T-helper 1 cell treated with Interleukin-12 subunit alpha and Interleukin-12 subunit beta and Interleukin-4 antibody, amounts not matched to agents 30 μg/mL and 1 μg/mL, for 36 hours (primary cell): ENCODE data around the gene PLEKHA5.
"Not testable (repeated sequence)": the region's sequence is repeated elsewhere in the genome, so short reads cannot be mapped to it uniquely, and the experiment has no call there.

Experiments
- H3K27ac Mint-ChIP-seq: one replicate; pipeline ENCODE4 v1.8.0; 2021; ENCODE audit warnings: mild to moderate bottlenecking, mixed read lengths
- H3K27me3 Mint-ChIP-seq: one replicate; pipeline ENCODE4 v1.8.0; 2021; ENCODE audit warnings: low read depth, mixed read lengths
- H3K36me3 Mint-ChIP-seq: one replicate; pipeline ENCODE4 v1.8.0; 2021; ENCODE audit warnings: low read depth, mixed read lengths
- H3K4me1 Mint-ChIP-seq: one replicate; pipeline ENCODE4 v1.8.0; 2021; ENCODE audit warnings: low read depth, mixed read lengths
- H3K4me3 Mint-ChIP-seq: one replicate; pipeline ENCODE4 v1.8.0; 2021; ENCODE audit warnings: mild to moderate bottlenecking, moderate library complexity, mixed read lengths
- H3K9me3 Mint-ChIP-seq: one replicate; pipeline ENCODE4 v1.8.0; 2021; ENCODE audit warnings: mixed read lengths

Gene PLEKHA5, protein sequence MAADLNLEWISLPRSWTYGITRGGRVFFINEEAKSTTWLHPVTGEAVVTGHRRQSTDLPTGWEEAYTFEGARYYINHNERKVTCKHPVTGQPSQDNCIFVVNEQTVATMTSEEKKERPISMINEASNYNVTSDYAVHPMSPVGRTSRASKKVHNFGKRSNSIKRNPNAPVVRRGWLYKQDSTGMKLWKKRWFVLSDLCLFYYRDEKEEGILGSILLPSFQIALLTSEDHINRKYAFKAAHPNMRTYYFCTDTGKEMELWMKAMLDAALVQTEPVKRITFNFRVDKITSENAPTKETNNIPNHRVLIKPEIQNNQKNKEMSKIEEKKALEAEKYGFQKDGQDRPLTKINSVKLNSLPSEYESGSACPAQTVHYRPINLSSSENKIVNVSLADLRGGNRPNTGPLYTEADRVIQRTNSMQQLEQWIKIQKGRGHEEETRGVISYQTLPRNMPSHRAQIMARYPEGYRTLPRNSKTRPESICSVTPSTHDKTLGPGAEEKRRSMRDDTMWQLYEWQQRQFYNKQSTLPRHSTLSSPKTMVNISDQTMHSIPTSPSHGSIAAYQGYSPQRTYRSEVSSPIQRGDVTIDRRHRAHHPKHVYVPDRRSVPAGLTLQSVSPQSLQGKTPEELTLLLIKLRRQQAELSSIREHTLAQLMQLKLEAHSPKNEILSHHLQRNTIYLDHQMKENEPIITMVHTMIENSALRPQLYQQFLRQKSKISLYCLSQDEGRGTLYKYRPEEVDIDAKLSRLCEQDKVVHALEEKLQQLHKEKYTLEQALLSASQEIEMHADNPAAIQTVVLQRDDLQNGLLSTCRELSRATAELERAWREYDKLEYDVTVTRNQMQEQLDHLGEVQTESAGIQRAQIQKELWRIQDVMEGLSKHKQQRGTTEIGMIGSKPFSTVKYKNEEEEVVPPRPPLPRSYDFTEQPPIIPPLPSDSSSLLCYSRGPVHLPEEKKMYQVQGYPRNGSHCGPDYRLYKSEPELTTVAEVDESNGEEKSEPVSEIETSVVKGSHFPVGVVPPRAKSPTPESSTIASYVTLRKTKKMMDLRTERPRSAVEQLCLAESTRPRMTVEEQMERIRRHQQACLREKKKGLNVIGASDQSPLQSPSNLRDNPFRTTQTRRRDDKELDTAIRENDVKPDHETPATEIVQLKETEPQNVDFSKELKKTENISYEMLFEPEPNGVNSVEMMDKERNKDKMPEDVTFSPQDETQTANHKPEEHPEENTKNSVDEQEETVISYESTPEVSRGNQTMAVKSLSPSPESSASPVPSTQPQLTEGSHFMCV

DNA sequence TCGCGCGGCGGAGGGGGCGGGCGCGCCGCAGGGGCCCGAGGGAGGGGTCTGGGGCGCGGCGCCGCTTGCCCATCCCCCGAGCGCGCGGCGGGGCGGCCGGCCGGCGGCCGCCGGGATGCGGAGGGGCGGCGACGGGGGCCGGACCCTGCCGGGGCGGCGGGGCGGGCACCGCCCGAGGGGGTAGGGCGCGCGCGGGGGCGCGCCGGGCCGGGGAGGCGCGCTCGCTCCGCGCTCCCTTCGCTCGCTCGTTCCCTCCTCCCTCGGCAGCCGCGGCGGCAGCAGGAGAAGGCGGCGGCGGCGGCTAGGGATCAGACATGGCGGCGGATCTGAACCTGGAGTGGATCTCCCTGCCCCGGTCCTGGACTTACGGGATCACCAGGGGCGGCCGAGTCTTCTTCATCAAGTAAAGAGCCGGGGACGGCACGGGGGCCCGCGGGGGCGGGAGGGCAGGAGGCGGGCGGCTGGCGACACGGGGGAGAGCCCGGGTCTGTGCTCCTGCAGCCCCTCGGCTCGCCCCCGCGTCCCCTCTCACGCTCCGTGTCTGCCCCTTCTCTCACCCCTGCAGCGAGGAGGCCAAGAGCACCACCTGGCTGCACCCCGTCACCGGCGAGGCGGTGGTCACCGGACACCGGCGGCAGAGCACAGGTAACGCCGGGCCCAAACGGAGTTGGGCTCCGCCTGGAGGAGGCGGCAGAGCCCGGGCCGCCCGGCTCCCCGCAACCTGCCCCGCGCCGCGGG, at the start of gene PLEKHA5:
TSS of gene PLEKHA5 (plus strand) at position 248 of the 738 bp plus-strand sequence. CDS start at position 315, 67 bp downstream.
- Mint-ChIP-seq H3K4me3 (peak within 1 kb of the TSS; percentile 75), H3K27ac (no peak within 1 kb of the TSS), H3K27me3 (peaks cover 54% of the 10 kb centered on the region), H3K36me3 (peaks cover 3% of the 10 kb centered on the region), H3K9me3 (peaks cover 18% of the 10 kb centered on the region), H3K4me1 (peaks cover 18% of the 10 kb centered on the region)

DNA sequence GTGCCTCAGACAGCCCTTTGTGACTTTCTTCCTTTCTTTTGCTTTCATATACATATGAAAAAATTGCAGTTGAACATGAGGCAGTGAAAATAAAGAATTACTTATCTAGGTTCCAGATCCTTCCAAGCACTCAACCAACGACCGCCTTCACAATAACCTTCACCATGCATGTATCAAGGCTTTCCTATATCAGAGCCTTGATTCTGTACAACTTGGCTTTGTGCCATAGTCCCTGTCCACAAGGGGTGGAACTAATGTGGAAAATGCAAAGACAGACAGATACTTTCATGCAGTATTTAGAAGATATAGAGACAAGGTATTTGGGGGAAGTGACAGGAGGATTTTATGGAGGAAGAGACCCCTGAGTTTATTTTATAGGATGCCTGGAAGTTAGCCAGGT, 48.6 kb upstream of the PLEKHA5 start:
- H3K9me3 Mint-ChIP-seq, result no peaks in the 10 kb centered on the region
- H3K36me3 Mint-ChIP-seq, result no peaks in the 10 kb centered on the region
- H3K4me3 Mint-ChIP-seq, result no peak overlapping the region
- H3K27me3 Mint-ChIP-seq, result no peaks in the 10 kb centered on the region
- no peak overlapping the region for H3K27ac Mint-ChIP-seq
- no peaks in the 10 kb centered on the region for H3K4me1 Mint-ChIP-seq

DNA sequence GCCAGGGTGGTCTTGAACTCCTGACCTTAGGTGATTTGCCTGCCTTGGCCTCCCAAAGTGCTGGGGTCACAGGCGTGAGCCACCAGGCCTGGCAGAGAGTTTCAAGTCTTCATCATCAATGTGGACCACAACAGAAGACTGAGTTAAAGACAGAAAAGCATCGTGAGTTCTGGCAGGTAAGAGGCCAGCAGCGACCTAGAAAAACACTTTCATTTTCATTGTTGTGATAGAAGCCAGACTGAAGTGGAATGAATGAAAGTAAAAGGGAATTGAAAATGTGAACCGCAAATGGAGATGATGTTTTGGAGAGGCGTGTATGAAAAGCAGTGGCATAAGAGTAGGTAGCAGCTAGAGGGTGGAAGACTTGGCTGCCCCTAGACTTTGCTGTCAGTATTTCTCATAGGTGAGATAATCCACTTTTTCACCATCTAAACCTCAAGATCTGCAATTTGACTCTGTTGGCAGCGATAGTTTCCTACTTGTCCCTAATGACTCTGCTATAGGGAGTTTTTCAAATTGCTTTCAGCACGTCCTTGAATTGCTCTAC, 47.1 kb upstream of the PLEKHA5 start:
- no peaks in the 10 kb centered on the region for H3K9me3 Mint-ChIP-seq
- H3K27me3 Mint-ChIP-seq, result no peaks in the 10 kb centered on the region
- H3K36me3 Mint-ChIP-seq, result no peaks in the 10 kb centered on the region
- H3K4me3 Mint-ChIP-seq, result no peak overlapping the region
- H3K4me1 Mint-ChIP-seq, result no peaks in the 10 kb centered on the region
- H3K27ac Mint-ChIP-seq, result no peak overlapping the region

DNA sequence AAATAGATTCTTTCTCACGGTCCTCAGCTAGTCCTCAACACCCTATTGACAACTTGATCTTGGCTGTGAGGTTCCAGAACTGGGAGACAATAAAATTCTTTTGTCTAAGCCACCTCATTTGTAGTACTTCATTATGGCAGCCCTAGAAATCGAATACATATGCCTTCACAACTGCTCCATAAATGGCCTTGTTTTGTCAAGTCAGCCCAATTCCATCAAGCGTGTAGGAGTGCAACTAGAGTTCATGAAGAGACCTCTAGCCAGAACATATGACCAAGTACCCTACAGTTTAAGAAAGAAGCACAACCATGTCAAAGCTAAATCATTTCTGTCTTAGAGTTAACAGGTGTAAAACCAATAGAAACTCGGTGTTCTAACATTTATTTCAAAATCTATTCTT, 45.0 kb upstream of the PLEKHA5 start:
- Mint-ChIP-seq H3K4me1 (no peaks in the 10 kb centered on the region), H3K27ac (no peak overlapping the region)

DNA sequence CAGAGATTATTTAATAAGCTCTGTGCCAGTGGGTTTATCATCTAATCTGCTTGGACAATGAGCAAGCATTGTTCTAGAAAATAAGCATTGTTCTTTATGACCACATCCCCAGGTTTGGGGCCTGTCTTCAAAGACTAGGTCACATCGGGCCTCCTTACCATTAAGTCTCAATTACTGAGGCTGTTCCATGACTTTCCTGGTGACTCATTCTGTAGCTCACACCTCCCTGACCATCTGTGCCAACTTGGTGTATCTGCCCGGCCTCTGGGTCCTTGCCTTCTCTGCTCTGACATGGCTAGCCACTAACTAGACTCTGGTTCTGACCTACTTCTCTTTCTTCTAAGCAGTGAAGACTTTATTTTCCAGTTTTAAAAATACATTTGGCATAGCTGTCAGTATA, 44.4 kb upstream of the PLEKHA5 start:
- Mint-ChIP-seq H3K27ac (no peak overlapping the region), H3K4me1 (no peaks in the 10 kb centered on the region), H3K4me3 (no peak overlapping the region), H3K27me3 (no peaks in the 10 kb centered on the region), H3K36me3 (no peaks in the 10 kb centered on the region), H3K9me3 (no peaks in the 10 kb centered on the region)

More for the DNA sequence above, 45.0 kb upstream of the PLEKHA5 start:
- Mint-ChIP-seq H3K36me3 (no peaks in the 10 kb centered on the region), H3K9me3 (no peaks in the 10 kb centered on the region), H3K27me3 (no peaks in the 10 kb centered on the region), H3K4me3 (no peak overlapping the region)

DNA sequence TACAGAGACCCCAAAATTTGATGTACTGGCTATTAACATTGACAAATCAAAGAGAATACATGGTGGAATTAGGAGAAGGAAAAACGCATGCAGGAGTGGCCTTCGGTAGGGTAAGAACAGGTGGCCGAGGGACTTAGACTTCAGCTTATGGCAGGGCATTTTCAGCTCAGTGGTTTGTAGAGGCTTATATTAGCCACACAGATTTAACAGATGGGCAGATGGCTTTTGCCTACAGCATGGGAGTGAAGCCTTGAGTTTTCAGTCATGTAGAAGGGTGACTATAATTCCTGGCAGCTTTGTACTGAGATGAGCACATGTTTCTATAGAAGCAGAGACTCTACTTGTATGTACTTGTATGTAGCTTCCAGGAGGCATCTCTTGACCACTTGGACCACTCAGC, 40.9 kb upstream of the PLEKHA5 start:
- Mint-ChIP-seq H3K36me3 (no peaks in the 10 kb centered on the region), H3K27ac (no peak overlapping the region), H3K4me3 (no peak overlapping the region), H3K27me3 (no peaks in the 10 kb centered on the region), H3K9me3 (no peaks in the 10 kb centered on the region), H3K4me1 (no peaks in the 10 kb centered on the region)

DNA sequence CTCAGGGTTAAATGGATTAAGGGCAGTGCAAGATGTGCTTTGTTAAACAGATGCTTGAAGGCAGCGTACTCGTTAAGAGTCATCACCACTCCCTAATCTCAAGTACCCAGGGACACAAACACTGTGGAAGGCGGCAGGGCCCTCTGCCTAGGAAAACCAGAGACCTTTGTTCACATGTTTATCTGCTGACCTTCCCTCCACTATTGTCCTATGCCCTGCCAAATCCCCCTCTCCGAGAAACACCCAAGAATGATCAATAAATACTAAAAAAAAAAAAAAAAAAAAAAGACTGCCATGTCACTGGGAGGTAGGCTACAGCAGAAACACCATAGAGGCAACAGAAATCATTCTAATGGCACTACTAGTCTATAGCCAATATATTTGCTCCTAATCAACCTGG, 37.1 kb upstream of the PLEKHA5 start:
- not testable (repeated sequence) for H3K4me1 Mint-ChIP-seq, H3K4me3 Mint-ChIP-seq, H3K27ac Mint-ChIP-seq, H3K27me3 Mint-ChIP-seq, H3K36me3 Mint-ChIP-seq, H3K9me3 Mint-ChIP-seq

DNA sequence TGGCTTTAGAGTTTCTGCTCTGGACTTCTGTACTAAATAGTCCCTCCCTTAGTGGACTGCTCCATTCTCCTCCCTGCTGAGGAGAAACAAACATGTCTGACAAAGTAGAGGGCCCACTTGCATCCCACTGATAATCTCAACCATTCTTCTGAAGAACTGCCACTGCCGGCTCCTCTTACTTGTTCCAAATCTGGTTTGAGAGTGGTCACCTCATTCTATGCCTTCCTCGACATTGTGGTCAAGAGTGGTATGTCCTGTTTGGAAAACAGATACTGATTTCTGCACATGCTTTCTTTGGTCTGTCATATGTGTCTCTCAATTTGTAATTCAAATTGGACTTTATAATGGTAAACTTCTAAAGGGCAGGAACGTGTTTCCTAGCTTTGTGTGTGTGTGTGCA, 36.3 kb upstream of the PLEKHA5 start:
- H3K4me3 Mint-ChIP-seq, result no peak overlapping the region
- no peaks in the 10 kb centered on the region for H3K9me3 Mint-ChIP-seq
- no peaks in the 10 kb centered on the region for H3K4me1 Mint-ChIP-seq
- no peaks in the 10 kb centered on the region for H3K27me3 Mint-ChIP-seq
- H3K36me3 Mint-ChIP-seq, result no peaks in the 10 kb centered on the region
- no peak overlapping the region for H3K27ac Mint-ChIP-seq

DNA sequence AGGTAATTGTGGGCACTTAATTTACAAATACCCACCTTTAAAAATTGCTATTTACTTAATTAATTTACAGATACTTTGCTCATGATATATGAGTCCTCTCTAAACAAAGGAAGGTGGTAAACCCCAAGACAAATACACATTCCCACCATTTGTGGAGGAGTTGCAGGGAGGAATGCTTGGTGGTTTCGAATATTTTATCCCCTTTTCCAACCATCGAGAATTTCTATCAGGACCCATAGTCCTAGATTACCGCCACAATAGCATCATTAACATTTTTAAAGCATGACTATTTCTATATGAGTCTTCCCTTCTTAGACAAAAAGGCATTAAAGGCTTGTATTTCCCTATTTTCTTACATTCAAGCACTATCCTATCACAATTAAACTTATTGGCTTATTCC, 34.2 kb upstream of the PLEKHA5 start:
- H3K27ac Mint-ChIP-seq, result no peak overlapping the region
- H3K36me3 Mint-ChIP-seq, result no peaks in the 10 kb centered on the region
- no peaks in the 10 kb centered on the region for H3K4me1 Mint-ChIP-seq
- no peak overlapping the region for H3K4me3 Mint-ChIP-seq
- no peaks in the 10 kb centered on the region for H3K27me3 Mint-ChIP-seq
- no peaks in the 10 kb centered on the region for H3K9me3 Mint-ChIP-seq

DNA sequence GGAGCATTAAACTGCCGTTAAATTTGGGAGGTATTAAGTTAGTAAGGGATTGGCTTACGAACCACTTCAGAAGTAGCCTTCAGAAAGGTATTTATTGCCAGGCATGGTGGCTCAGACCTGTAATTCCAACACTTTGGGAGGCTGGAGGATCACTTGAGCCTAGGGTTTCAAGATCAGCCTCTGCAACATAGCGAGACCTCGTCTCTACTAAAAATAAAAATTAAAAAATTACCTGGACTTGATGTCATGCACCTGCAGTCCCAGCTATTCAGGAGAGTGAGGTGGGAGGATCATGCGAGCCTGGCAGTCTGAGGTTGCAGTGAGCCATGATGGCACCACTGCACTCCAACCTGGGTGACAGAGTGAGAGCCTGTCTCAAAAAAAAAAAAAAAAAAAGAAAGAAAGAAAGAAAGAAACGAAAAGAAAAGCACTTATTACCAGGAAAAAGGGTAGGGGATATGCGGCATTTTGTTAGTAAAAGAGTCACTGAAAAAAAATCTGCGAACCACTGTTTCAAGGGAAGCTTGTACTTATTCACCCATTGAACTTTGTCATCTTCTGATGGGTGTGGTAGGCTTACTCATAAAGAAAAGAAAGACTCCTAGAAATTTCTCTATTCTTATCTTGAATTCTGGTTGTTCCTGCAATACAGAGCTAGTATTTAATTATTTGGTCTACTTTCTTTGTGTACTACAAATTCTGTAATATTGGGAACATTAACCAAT, 33.6 kb upstream of the PLEKHA5 start:
- H3K27me3 Mint-ChIP-seq, result no peaks in the 10 kb centered on the region
- no peaks in the 10 kb centered on the region for H3K4me1 Mint-ChIP-seq
- no peak overlapping the region for H3K4me3 Mint-ChIP-seq
- H3K36me3 Mint-ChIP-seq, result no peaks in the 10 kb centered on the region
- no peak overlapping the region for H3K27ac Mint-ChIP-seq
- no peaks in the 10 kb centered on the region for H3K9me3 Mint-ChIP-seq

DNA sequence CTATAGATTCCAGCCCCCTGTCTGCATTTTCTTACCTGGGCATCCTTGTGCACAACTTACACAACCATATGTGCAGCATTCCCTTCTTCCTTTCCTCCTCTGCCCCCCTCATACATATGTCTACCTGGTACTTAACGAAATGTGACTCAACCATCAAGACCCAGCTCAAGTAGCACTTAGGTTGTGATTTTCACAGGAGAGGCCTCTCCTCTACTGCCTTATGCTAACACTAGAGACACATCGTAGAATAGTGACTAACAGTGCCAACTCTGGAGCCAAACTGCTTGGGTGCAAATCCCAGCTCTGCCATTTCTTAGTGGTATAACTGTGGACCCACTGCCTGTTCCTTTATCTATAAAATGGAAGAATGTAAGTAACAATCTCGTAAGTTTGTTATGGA, 24.1 kb upstream of the PLEKHA5 start:
- H3K4me3 Mint-ChIP-seq, result no peak overlapping the region
- no peaks in the 10 kb centered on the region for H3K4me1 Mint-ChIP-seq
- H3K9me3 Mint-ChIP-seq, result no peaks in the 10 kb centered on the region
- H3K27me3 Mint-ChIP-seq, result no peaks in the 10 kb centered on the region
- no peak overlapping the region for H3K27ac Mint-ChIP-seq
- H3K36me3 Mint-ChIP-seq, result no peaks in the 10 kb centered on the region

DNA sequence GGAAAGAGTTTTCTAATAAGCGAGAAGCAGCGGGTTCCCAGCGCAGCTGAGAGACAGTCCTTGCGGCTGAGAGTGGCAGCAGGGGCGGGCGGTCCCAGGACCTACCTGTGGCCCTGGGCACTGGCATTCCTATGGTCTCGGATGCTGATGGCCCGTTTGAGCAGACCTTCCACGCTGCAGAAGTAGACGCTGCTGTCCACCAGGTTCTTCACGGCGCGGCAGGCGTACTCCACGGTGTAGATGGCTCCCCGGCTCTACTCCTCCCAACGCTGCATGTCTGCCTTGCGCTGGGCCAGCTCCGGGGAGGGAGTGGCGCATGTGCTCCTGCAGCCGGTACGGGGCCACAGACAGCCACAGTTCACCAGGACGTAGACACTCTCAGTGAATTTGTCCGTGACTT, 21.8 kb upstream of the PLEKHA5 start:
- no peaks in the 10 kb centered on the region for H3K27me3 Mint-ChIP-seq
- no peaks in the 10 kb centered on the region for H3K4me1 Mint-ChIP-seq
- H3K9me3 Mint-ChIP-seq, result no peaks in the 10 kb centered on the region
- H3K4me3 Mint-ChIP-seq, result no peak overlapping the region
- H3K27ac Mint-ChIP-seq, result no peak overlapping the region
- no peaks in the 10 kb centered on the region for H3K36me3 Mint-ChIP-seq

DNA sequence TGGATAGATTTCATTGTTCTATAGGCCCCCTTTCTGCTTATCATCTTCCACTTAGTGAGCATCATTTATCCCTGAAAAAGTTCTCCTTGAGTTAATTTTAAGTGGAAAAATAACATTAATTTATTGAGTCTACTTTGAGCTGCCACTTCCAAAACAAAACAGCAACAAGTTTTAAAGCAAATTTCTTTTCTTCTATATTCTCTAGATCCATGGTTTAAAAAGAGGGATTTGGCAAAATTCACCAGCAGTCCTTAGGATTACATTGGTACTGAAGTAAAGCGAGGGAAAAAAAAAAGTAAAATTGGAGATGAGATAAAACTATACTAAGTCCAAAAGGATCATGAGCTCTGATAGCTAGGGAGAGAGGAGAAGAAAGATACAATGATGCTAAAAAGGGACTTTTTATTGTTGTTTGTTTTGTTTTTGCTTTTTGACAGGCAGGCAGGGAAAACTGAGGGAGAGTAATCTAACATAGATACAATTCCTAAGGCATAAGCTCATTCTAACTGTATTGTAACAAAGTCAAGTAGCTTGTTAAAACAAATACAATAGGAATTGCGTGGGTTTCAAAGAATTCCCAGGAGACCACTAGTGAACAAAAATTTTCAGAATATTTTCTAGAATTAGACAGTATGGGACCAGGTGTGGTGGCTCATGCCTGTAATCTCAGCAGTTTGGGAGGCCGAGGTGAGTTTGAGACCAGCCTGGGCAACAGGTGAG, 19.2 kb upstream of the PLEKHA5 start:
- H3K9me3 Mint-ChIP-seq, result no peaks in the 10 kb centered on the region
- H3K4me3 Mint-ChIP-seq, result no peak overlapping the region
- H3K4me1 Mint-ChIP-seq, result no peaks in the 10 kb centered on the region
- H3K27ac Mint-ChIP-seq, result no peak overlapping the region
- no peaks in the 10 kb centered on the region for H3K36me3 Mint-ChIP-seq
- no peaks in the 10 kb centered on the region for H3K27me3 Mint-ChIP-seq
